ENCODE results near the gene C1orf50.

DNA sequence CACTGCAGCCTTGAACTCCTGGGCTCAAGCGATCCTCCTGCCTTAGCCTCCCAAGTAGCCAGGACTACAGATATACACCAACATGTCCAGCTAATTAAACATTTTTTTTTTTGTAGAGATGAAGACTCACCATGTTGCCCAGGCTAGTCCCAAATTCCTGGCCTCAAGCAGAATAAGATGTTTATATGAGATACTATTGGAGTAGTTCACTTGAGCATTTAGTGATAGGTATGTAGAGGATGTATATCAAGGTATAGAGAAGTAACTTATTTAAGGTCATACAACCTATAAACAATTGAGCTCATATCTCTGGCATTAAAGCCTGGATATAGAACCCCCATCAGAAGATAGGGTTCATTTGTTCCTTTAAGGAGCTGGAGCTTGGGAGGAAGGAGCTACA is 13.1 kb downstream of the C1orf50 start:
- TF ChIP-seq EZH2 (IDR thresholded peaks at IDR 0.05; ENCODE audit: insufficient read depth, poor library complexity, severe bottlenecking) (no peak), EZH2phosphoT487 (IDR thresholded peaks at IDR 0.05; ENCODE audit: insufficient read depth, low read depth) (no peak)
